ENCODE data around the gene SLC1A7. TPM values are rescaled to one million over a fixed set of nuclear protein-coding genes. Genes with fewer than 3 reads are reported as not detected.

SLC1A7 gene
- total and polyA plus RNA-seq, 2 of the 13 experiments (the other 11 are each of a cell fraction or from before 2014, with no cell fraction given) = 0.04 to 2.0 TPM

GRCh38 chr1:53130878-53131589, 11.4 kb downstream of the SLC1A7 start (continued):
- no peak for TF ChIP-seq NRL (CRISPR knock-in tag; IDR thresholded peaks at IDR 0.05; ENCODE audit: borderline replicate concordance)
- no peak for TF ChIP-seq LCORL (IDR thresholded peaks at IDR 0.05)
- TF ChIP-seq LCORL (CRISPR knock-in tag; IDR thresholded peaks at IDR 0.05) = peak; percentile 49; the same call in 1 of the 2 replicates
- no peak for TF ChIP-seq ZNF841 (CRISPR knock-in tag; IDR thresholded peaks at IDR 0.05; ENCODE audit: borderline replicate concordance)
- no peak for TF ChIP-seq ZNF646 (CRISPR knock-in tag; IDR thresholded peaks at IDR 0.05)
- no peak for TF ChIP-seq WIZ (CRISPR knock-in tag; IDR thresholded peaks at IDR 0.05)
- TF ChIP-seq EHMT2 (IDR thresholded peaks at IDR 0.05; ENCODE audit: borderline replicate concordance, low read depth, low read length) = no peak
- no peak for TF ChIP-seq RFX3 (CRISPR knock-in tag; IDR thresholded peaks at IDR 0.05)
- TF ChIP-seq ZC3H4 (CRISPR knock-in tag; IDR thresholded peaks at IDR 0.05; ENCODE audit: borderline replicate concordance) = no peak
- TF ChIP-seq MEIS1 (CRISPR knock-in tag; IDR thresholded peaks at IDR 0.05; ENCODE audit: borderline replicate concordance) = peak; percentile 65; the same call in 1 of the 2 replicates
- no peak for TF ChIP-seq ZNF383 (CRISPR knock-in tag; IDR thresholded peaks at IDR 0.05; ENCODE audit: borderline replicate concordance)
- TF ChIP-seq ZSCAN12 (CRISPR knock-in tag; IDR thresholded peaks at IDR 0.05) = no peak
- peak; percentile 27; the same call in 1 of the 2 replicates for TF ChIP-seq ARID4A (CRISPR knock-in tag; IDR thresholded peaks at IDR 0.05; ENCODE audit: borderline replicate concordance)
- no peak for TF ChIP-seq ZNF703 (CRISPR knock-in tag; IDR thresholded peaks at IDR 0.05; ENCODE audit: borderline replicate concordance)
- TF ChIP-seq ELF1 (CRISPR knock-in tag; IDR thresholded peaks at IDR 0.05) = no peak
- 0 out of 2 replicates have a peak, but pooled peaks have one; percentile 47 for TF ChIP-seq KDM2A (CRISPR knock-in tag; IDR thresholded peaks at IDR 0.05; ENCODE audit: borderline replicate concordance, low read depth)
- TF ChIP-seq ZMYM4 (CRISPR knock-in tag; IDR thresholded peaks at IDR 0.05) = peak; percentile 75

All from HepG2 (cell line).